ENCODE results near the gene CRTC2.

The CRTC2 gene

GRCh38 chr1:153939476-153939875 lies 18.9 kb downstream of the CRTC2 start:
- Histone ChIP-seq H3K27me3 (replicated peaks; ENCODE audit: control insufficient read depth, insufficient read depth, low read length) (no peaks in the 10 kb centered on the region), H3K36me3 (ENCODE audit: control insufficient read depth, insufficient read depth, low read length) (peaks cover 57% of the 10 kb centered on the region), H3K4me3 (replicated peaks; ENCODE audit: low read depth, low read length) (no peak overlapping the region)
- no peak for DNase-seq (ENCODE audit: extremely low read depth, insufficient read length)
- TF ChIP-seq, protein P1, sequence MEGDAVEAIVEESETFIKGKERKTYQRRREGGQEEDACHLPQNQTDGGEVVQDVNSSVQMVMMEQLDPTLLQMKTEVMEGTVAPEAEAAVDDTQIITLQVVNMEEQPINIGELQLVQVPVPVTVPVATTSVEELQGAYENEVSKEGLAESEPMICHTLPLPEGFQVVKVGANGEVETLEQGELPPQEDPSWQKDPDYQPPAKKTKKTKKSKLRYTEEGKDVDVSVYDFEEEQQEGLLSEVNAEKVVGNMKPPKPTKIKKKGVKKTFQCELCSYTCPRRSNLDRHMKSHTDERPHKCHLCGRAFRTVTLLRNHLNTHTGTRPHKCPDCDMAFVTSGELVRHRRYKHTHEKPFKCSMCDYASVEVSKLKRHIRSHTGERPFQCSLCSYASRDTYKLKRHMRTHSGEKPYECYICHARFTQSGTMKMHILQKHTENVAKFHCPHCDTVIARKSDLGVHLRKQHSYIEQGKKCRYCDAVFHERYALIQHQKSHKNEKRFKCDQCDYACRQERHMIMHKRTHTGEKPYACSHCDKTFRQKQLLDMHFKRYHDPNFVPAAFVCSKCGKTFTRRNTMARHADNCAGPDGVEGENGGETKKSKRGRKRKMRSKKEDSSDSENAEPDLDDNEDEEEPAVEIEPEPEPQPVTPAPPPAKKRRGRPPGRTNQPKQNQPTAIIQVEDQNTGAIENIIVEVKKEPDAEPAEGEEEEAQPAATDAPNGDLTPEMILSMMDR (IDR thresholded peaks at IDR 0.05; ENCODE audit: insufficient read depth, low read length, poor library complexity, severe bottlenecking): no peak

DNA sequence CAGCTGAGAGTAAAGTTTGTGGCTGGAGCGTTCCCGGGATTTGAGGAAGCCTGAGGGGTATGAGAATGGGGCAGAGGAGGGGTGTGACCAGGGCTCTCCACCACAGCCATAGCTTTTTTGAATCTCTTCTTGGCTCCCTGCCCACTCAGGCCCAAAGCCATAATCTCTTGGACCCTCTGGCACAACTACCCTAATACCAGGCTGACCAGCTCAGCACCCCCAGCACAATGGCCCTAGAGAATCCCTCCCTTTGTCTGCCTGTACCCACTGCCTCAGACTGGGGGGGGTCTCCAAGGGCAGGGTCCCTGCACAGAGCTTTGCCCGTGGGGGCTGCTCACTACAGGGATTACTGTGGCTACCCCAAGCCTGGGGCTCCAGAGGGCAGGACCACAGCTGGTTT lies 19.4 kb downstream of the CRTC2 start:
- H3K36me3 ChIP-seq (ENCODE audit: control insufficient read depth, insufficient read depth, low read length): peaks cover 57% of the 10 kb centered on the region
- TF ChIP-seq, protein P1 (IDR thresholded peaks at IDR 0.05; ENCODE audit: insufficient read depth, low read length, poor library complexity, severe bottlenecking): no peak
- H3K27me3 ChIP-seq (replicated peaks; ENCODE audit: control insufficient read depth, insufficient read depth, low read length): no peaks in the 10 kb centered on the region
- DNase-seq (ENCODE audit: extremely low read depth, insufficient read length): no peak
- no peak overlapping the region for H3K4me3 ChIP-seq (replicated peaks; ENCODE audit: low read depth, low read length)

DNA sequence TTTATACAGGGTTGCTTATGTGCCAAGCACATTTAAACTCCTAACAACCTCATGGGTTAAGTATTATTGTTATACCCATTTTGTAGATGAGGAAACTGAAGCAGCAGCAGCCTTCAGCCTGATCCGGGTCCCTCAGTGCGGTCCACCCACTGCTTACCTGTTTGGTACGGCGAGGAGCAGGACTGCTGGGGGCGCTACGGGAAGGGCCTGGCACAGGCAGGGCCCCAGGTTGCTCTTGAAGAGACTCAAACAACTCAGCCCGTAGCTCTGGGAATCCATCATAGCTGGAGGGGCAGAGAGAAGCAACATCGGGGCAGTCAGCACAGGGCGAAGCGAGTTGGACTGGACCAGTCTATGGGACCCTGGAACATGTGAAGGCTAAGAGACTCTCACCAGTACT lies 21.1 kb downstream of the CRTC2 start:
- peaks cover 69% of the 10 kb centered on the region for H3K36me3 ChIP-seq (ENCODE audit: control insufficient read depth, insufficient read depth, low read length)
- H3K4me3 ChIP-seq (replicated peaks; ENCODE audit: low read depth, low read length): no peak overlapping the region
- H3K27me3 ChIP-seq (replicated peaks; ENCODE audit: control insufficient read depth, insufficient read depth, low read length): no peaks in the 10 kb centered on the region
- TF ChIP-seq, protein P1 (IDR thresholded peaks at IDR 0.05; ENCODE audit: insufficient read depth, low read length, poor library complexity, severe bottlenecking): no peak
- no peak for DNase-seq (ENCODE audit: extremely low read depth, insufficient read length)

DNA sequence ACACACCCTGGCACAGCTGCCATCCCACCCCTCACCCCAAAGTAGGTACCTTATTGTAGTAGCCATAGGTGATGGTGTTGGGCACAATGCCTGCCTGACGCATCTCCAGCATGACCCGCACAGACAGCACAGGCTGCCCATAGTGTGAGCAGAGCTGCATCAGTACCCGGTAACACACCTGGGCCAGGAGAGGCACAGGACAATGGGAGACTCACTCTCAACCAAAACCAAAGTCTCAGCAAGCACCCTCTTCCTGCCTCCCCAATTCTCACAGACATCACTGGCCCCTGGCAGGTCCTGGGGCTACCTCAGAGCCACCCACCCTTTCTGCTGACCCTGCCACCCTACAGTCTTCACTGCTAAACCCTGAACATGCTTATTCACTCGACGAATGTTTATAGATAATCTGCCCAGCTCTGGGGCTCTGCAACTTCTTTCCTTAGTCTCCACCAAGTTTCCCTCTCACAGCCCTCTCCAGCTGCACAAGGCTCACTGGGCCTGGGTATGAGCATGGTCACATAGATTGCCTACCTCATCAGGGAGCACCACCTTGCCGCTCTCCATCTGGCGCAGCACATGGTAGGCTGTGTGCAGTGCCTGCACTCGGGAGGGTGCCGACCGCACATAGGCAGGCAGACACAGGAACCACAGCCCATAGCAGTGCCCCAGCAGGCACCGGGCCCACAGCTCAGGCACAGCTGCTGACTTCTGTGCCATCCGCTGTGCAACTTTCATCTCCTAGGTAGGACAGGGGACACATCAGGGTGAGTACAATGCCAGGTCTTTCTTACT lies 22.2 kb downstream of the CRTC2 start:
- TF ChIP-seq, protein P1 (IDR thresholded peaks at IDR 0.05; ENCODE audit: insufficient read depth, low read length, poor library complexity, severe bottlenecking): no peak
- no peak for DNase-seq (ENCODE audit: extremely low read depth, insufficient read length)
- no peaks in the 10 kb centered on the region for H3K27me3 ChIP-seq (replicated peaks; ENCODE audit: control insufficient read depth, insufficient read depth, low read length)
- H3K4me3 ChIP-seq (replicated peaks; ENCODE audit: low read depth, low read length): no peak overlapping the region
- H3K36me3 ChIP-seq (ENCODE audit: control insufficient read depth, insufficient read depth, low read length): peaks cover 65% of the 10 kb centered on the region

GRCh38 chr1:153934746-153935145 lies 23.7 kb downstream of the CRTC2 start:
- no peak for DNase-seq (ENCODE audit: extremely low read depth, insufficient read length)
- TF ChIP-seq, protein P1 (IDR thresholded peaks at IDR 0.05; ENCODE audit: insufficient read depth, low read length, poor library complexity, severe bottlenecking): no peak
- peaks cover 60% of the 10 kb centered on the region for H3K36me3 ChIP-seq (ENCODE audit: control insufficient read depth, insufficient read depth, low read length)
- H3K27me3 ChIP-seq (replicated peaks; ENCODE audit: control insufficient read depth, insufficient read depth, low read length): no peaks in the 10 kb centered on the region
- H3K4me3 ChIP-seq (replicated peaks; ENCODE audit: low read depth, low read length): no peak overlapping the region
